H9 (cell line): ENCODE measurements around the gene ANKHD1. TPM values are rescaled to one million over a fixed set of nuclear protein-coding genes. Genes with fewer than 3 reads are reported as not detected.

Experiments used
- DNase-seq: peaks from one replicate; pipeline ENCODE4 v3.0.0-alpha.2; 2017
- H2AFZ ChIP-seq: one replicate; pipeline ENCODE4 v1.6.1; 2013; ENCODE audit warnings: mild to moderate bottlenecking, low read length, control low read depth, moderate library complexity
- H2AK5ac ChIP-seq: 2 replicates; pipeline ENCODE4 v1.6.1; 2013; ENCODE audit warnings: low read length, control low read depth, mixed read lengths; ENCODE audit not compliant: insufficient read length
- H2BK120ac ChIP-seq: one replicate; pipeline ENCODE4 v1.6.1; 2013; ENCODE audit warnings: low read depth, mild to moderate bottlenecking, low read length, control low read depth, inconsistent platforms; ENCODE audit not compliant: poor library complexity, severe bottlenecking
- H2BK12ac ChIP-seq: 2 replicates; pipeline ENCODE4 v1.6.1; 2013; ENCODE audit warnings: low read length, control low read depth, mixed read lengths, low read depth; ENCODE audit not compliant: insufficient read length
- H2BK15ac ChIP-seq: 2 replicates; pipeline ENCODE4 v1.6.1; 2013; ENCODE audit warnings: low read depth, low read length, control low read depth
- H2BK20ac ChIP-seq: one replicate; pipeline ENCODE4 v1.6.1; 2013; ENCODE audit warnings: low read depth, mild to moderate bottlenecking, low read length, control low read depth, inconsistent platforms; ENCODE audit not compliant: poor library complexity, severe bottlenecking
- H2BK5ac ChIP-seq: 2 replicates; pipeline ENCODE4 v1.6.1; 2013; ENCODE audit warnings: low read length, control low read depth, mixed read lengths; ENCODE audit not compliant: insufficient read length
- H3K14ac ChIP-seq: 2 replicates; pipeline ENCODE4 v1.6.1; 2013; ENCODE audit warnings: low read length, control low read depth; ENCODE audit not compliant: insufficient read depth
- H3K18ac ChIP-seq: 2 replicates; pipeline ENCODE4 v1.6.1; 2013; ENCODE audit warnings: low read depth, mild to moderate bottlenecking, mixed read lengths, low read length, control low read depth; ENCODE audit not compliant: insufficient read length
- H3K23ac ChIP-seq: 2 replicates; pipeline ENCODE4 v1.6.1; 2013; ENCODE audit warnings: low read length, control low read depth, mixed read lengths, low read depth; ENCODE audit not compliant: insufficient read length
- H3K23me2 ChIP-seq: 2 replicates; pipeline ENCODE4 v1.6.1; 2013; ENCODE audit warnings: low read depth, mild to moderate bottlenecking, mixed read lengths, low read length, control low read depth; ENCODE audit not compliant: insufficient read length, poor library complexity, severe bottlenecking
- H3K27ac ChIP-seq: 2 replicates; pipeline ENCODE4 v1.5.1; 2013; ENCODE audit warnings: low read length, control low read depth, mixed read lengths, low read depth; ENCODE audit not compliant: insufficient read length
- H3K27me3 ChIP-seq: 2 replicates; pipeline ENCODE4 v1.6.1; 2013; ENCODE audit warnings: low read length, control low read depth, inconsistent platforms; ENCODE audit not compliant: insufficient read depth
- H3K4ac ChIP-seq: 2 replicates; pipeline ENCODE4 v1.6.1; 2013; ENCODE audit warnings: low read depth, mild to moderate bottlenecking, control low read depth, inconsistent platforms, low read length, moderate library complexity
- H3K4me1 ChIP-seq: 2 replicates; pipeline ENCODE4 v1.6.1; 2013; ENCODE audit warnings: low read length, control low read depth, inconsistent platforms; ENCODE audit not compliant: insufficient read depth
- H3K4me2 ChIP-seq: 2 replicates; pipeline ENCODE4 v1.6.1; 2013; ENCODE audit warnings: low read length, control low read depth, mixed read lengths; ENCODE audit not compliant: insufficient read length, insufficient read depth
- H3K56ac ChIP-seq: 2 replicates; pipeline ENCODE4 v1.6.1; 2013; ENCODE audit warnings: low read depth, mild to moderate bottlenecking, mixed read lengths, low read length, control low read depth; ENCODE audit not compliant: insufficient read length
- H3K79me1 ChIP-seq: 2 replicates; pipeline ENCODE4 v1.6.1; 2013; ENCODE audit warnings: low read depth, mild to moderate bottlenecking, moderate library complexity, low read length, control low read depth, inconsistent platforms; ENCODE audit not compliant: insufficient read depth, poor library complexity, severe bottlenecking
- H3K79me2 ChIP-seq: 2 replicates; pipeline ENCODE4 v1.6.1; 2013; ENCODE audit warnings: low read length, control low read depth, inconsistent platforms; ENCODE audit not compliant: insufficient read depth
- H3K9ac ChIP-seq: 2 replicates; pipeline ENCODE4 v1.6.1; 2013; ENCODE audit warnings: low read length, control low read depth, mixed read lengths; ENCODE audit not compliant: insufficient read length; ENCODE audit errors: extremely low read depth
- H3K9me3 ChIP-seq: one replicate; pipeline ENCODE4 v1.6.1; 2013; ENCODE audit warnings: low read depth, low read length, inconsistent platforms; ENCODE audit not compliant: control insufficient read depth
- H3T11ph ChIP-seq: one replicate; pipeline ENCODE4 v1.6.1; 2013; ENCODE audit warnings: mild to moderate bottlenecking, low read length, control low read depth, inconsistent platforms
- H4K20me1 ChIP-seq: one replicate; pipeline ENCODE4 v1.6.1; 2013; ENCODE audit not compliant: control insufficient read depth, insufficient read length, insufficient read depth
- H4K5ac ChIP-seq: 2 replicates; pipeline ENCODE4 v1.6.1; 2013; ENCODE audit warnings: low read depth, mild to moderate bottlenecking, mixed read lengths, low read length, control low read depth; ENCODE audit not compliant: insufficient read length
- H4K8ac ChIP-seq: replicated peaks from 2 replicates; pipeline ENCODE4 v1.6.1; 2013; ENCODE audit warnings: low read length, control low read depth, mixed read lengths, low read depth; ENCODE audit not compliant: insufficient read length
- H4K91ac ChIP-seq: 2 replicates; pipeline ENCODE4 v1.6.1; 2013; ENCODE audit warnings: low read depth, mild to moderate bottlenecking, moderate library complexity, mixed read lengths, low read length, control low read depth; ENCODE audit not compliant: insufficient read length
- H3K27ac Mint-ChIP-seq, 3 experiments: 2 replicates in 2 of 3; 3 replicates in 1 of 3; pipeline ENCODE4 v1.8.0; 2020 to 2021; ENCODE audit warnings: mixed read lengths in 3 of 3, mild to moderate bottlenecking in 1 of 3, moderate library complexity in 1 of 3
- H3K27me3 Mint-ChIP-seq: 2 replicates; pipeline ENCODE4 v1.8.0; 2021; ENCODE audit warnings: low read depth, mild to moderate bottlenecking, moderate library complexity, mixed read lengths
- H3K36me3 Mint-ChIP-seq, 3 experiments: 2 replicates in 2 of 3; 3 replicates in 1 of 3; pipeline ENCODE4 v1.8.0; 2020 to 2021; ENCODE audit warnings: low read depth in 3 of 3, mixed read lengths in 3 of 3; ENCODE audit not compliant: insufficient read depth in 1 of 3
- H3K4me1 Mint-ChIP-seq, 2 experiments: 2 replicates each; pipeline ENCODE4 v1.8.0; 2020; ENCODE audit warnings: mixed read lengths in 2 of 2
- H3K4me3 Mint-ChIP-seq, 2 experiments: 2 replicates in 1 of 2; 3 replicates in 1 of 2; pipeline ENCODE4 v1.8.0; 2020 to 2021; ENCODE audit warnings: mild to moderate bottlenecking in 2 of 2, mixed read lengths in 2 of 2, moderate library complexity in 1 of 2
- H3K9me3 Mint-ChIP-seq, 2 experiments: 2 replicates in 1 of 2; 3 replicates in 1 of 2; pipeline ENCODE4 v1.8.0; 2020; ENCODE audit warnings: mild to moderate bottlenecking in 2 of 2, mixed read lengths in 2 of 2, moderate library complexity in 1 of 2
- CTCF ChIP-seq: fragments of 200-600 bp; sonication (generic); conservative IDR thresholded peaks from 3 replicates; pipeline ENCODE4 v1.8.0; 2021; ENCODE audit warnings: antibody characterized with exemption, mild to moderate bottlenecking
- WGBS: extraction: QIAGEN DNeasy Blood & Tissue Kit; methylation state at CpG from one replicate; pipeline ENCODE4 v1.1.7; 2013; ENCODE audit warnings: missing lambda C conversion rate, low lambda C conversion rate, mixed read lengths; ENCODE audit not compliant: insufficient read length; ENCODE audit errors: extremely low coverage; 5-methylcytosine and 5-hydroxymethylcytosine counted together
- total RNA-seq: library from RNA; stranded (reverse); gene quantifications from 2 replicates; pipeline ENCODE4 v1.2.1, GENCODE V29; 2021

ANKHD1 gene
- total RNA-seq, 1 experiment from 2014 or later, result 105 TPM

- peak overlapping the region; percentile 87 for H3K9ac ChIP-seq
- H2BK5ac ChIP-seq, result no peak overlapping the region
- no peak overlapping the region for H3K27ac ChIP-seq
- no peak overlapping the region for H3T11ph ChIP-seq
- no peak overlapping the region for H4K8ac ChIP-seq
- Mint-ChIP-seq H3K4me3 (peak overlapping the region; percentile 91 to 92), H3K9me3 (no peaks in the 10 kb centered on the region), H3K27ac (peak overlapping the region in 1 of 3 experiments; percentile 97; a peak in 3 of 7 replicates), H3K36me3 (peaks cover 6 to 41% (median 34%) of the 10 kb centered on the region in 3 experiments; a peak in 6 of 7 replicates), H3K27me3 (no peaks in the 10 kb centered on the region), H3K4me1 (peaks cover 25 to 26% of the 10 kb centered on the region in 2 experiments)
- no peak for TF ChIP-seq CTCF
- no peak overlapping the region for H2AK5ac ChIP-seq
- peaks cover 6% of the 10 kb centered on the region for H3K79me2 ChIP-seq
- no CpG with 5 or more reads among the region's 6 CpGs for WGBS
- no peak overlapping the region for H3K18ac ChIP-seq
- no peak overlapping the region for H2AFZ ChIP-seq
- H2BK12ac ChIP-seq, result no peak overlapping the region
- no peak for DNase-seq
- no peaks in the 10 kb centered on the region for H3K9me3 ChIP-seq
- no peak overlapping the region for H4K5ac ChIP-seq
- no peak overlapping the region for H2BK20ac ChIP-seq
- no peaks in the 10 kb centered on the region for H3K23me2 ChIP-seq
- 0 out of 2 replicates have a peak, but pooled peaks cover 3% of the 10 kb centered on the region for H3K4me1 ChIP-seq
- H3K14ac ChIP-seq, result no peak overlapping the region; the same call in 1 of the 2 replicates
- no peak overlapping the region for H4K91ac ChIP-seq
- no peaks in the 10 kb centered on the region for H4K20me1 ChIP-seq
- H3K4me2 ChIP-seq, result peak overlapping the region; percentile 94
- H2BK120ac ChIP-seq, result no peak overlapping the region
- no peaks in the 10 kb centered on the region for H3K27me3 ChIP-seq
- H3K4ac ChIP-seq, result no peak overlapping the region
- H3K56ac ChIP-seq, result no peak overlapping the region
- H3K79me1 ChIP-seq, result peaks cover 3% of the 10 kb centered on the region
- H2BK15ac ChIP-seq, result no peak overlapping the region
- H3K23ac ChIP-seq, result no peak overlapping the region
Observed at GRCh38 chr5:140556438-140556837, 154.8 kb downstream of the ANKHD1 start.
